IMR-90 (cell line): ENCODE measurements around the gene KYAT1. TPM values are rescaled to one million over a fixed set of nuclear protein-coding genes. Genes with fewer than 3 reads are reported as not detected.

Experiments
- ATAC-seq: fragments of 200-7000 bp; cut with Tn5 transposase; 2 replicates; pipeline ENCODE4 v1.9.1; 2020; ENCODE audit warnings: low read depth, mild to moderate bottlenecking, moderate library complexity
- BruUV-seq: library from RNA; stranded (reverse); fragments of 400-500 nt; replicated peaks from 2 replicates; lab custom pipeline; 2021; lab: Mats Ljungman, UMichigan
- CTCF ChIA-PET: fragments of 300-600 bp; formaldehyde crosslinking; extraction: SDS; loops from one replicate; lab custom pipeline; 2021; ENCODE audit warnings: antibody characterized with exemption; lab: Yijun Ruan, JAX
- POLR2A ChIA-PET: fragments of 300-600 bp; sonication (Branson Sonifier 250); formaldehyde crosslinking; loops from one replicate; lab custom pipeline; 2022; ENCODE audit warnings: antibody characterized with exemption; ENCODE audit not compliant: unreplicated experiment; lab: Charles Lee
- DNase-seq: peaks from one replicate; pipeline ENCODE4 v3.0.0; 2013
- H2AFZ ChIP-seq: replicated peaks from 2 replicates; pipeline ENCODE3; 2013; ENCODE audit warnings: low read length, mild to moderate bottlenecking; ENCODE audit not compliant: poor library complexity
- H2AK5ac ChIP-seq: 2 replicates; pipeline ENCODE4 v1.6.1; 2013; ENCODE audit warnings: low read depth, low read length, inconsistent platforms
- H2AK9ac ChIP-seq: replicated peaks from 2 replicates; pipeline ENCODE3; 2013; ENCODE audit warnings: mild to moderate bottlenecking, low read depth, low read length, moderate library complexity; ENCODE audit not compliant: poor library complexity
- H2BK120ac ChIP-seq: 2 replicates; pipeline ENCODE4 v1.6.1; 2013; ENCODE audit warnings: low read depth, low read length, inconsistent platforms
- H2BK15ac ChIP-seq: 3 replicates; pipeline ENCODE4 v1.6.1; 2013; ENCODE audit warnings: low read depth, low read length, inconsistent platforms
- H2BK20ac ChIP-seq: 2 replicates; pipeline ENCODE4 v1.6.1; 2013; ENCODE audit warnings: low read depth, mild to moderate bottlenecking, inconsistent platforms, low read length, moderate library complexity
- H2BK5ac ChIP-seq: 2 replicates; pipeline ENCODE4 v1.6.1; 2013; ENCODE audit warnings: mild to moderate bottlenecking, low read depth, low read length, inconsistent platforms; ENCODE audit not compliant: poor library complexity, severe bottlenecking
- H3K14ac ChIP-seq: replicated peaks from 2 replicates; pipeline ENCODE4 v1.6.1; 2013; ENCODE audit warnings: low read depth, low read length, inconsistent platforms
- H3K18ac ChIP-seq: 2 replicates; pipeline ENCODE4 v1.6.1; 2013; ENCODE audit warnings: low read depth, low read length, control low read depth
- H3K23ac ChIP-seq: 2 replicates; pipeline ENCODE4 v1.6.1; 2013; ENCODE audit warnings: low read depth, low read length, inconsistent platforms
- H3K27ac ChIP-seq: 2 replicates; pipeline ENCODE4 v1.5.1; 2013; ENCODE audit warnings: mild to moderate bottlenecking, control low read depth, low read length; ENCODE audit not compliant: insufficient read depth
- H3K27me3 ChIP-seq: 2 replicates; pipeline ENCODE4 v1.6.1; 2013; ENCODE audit warnings: low read length; ENCODE audit not compliant: control insufficient read depth, insufficient read depth
- H3K36me3 ChIP-seq: 2 replicates; pipeline ENCODE4 v1.6.1; 2013; ENCODE audit warnings: low read length, mixed read lengths; ENCODE audit not compliant: control insufficient read depth, insufficient read depth
- H3K4ac ChIP-seq: 2 replicates; pipeline ENCODE4 v1.6.1; 2013; ENCODE audit warnings: low read depth, low read length, inconsistent platforms
- H3K4me1 ChIP-seq: 2 replicates; pipeline ENCODE4 v1.6.1; 2013; ENCODE audit warnings: low read length, mixed read lengths; ENCODE audit not compliant: control insufficient read depth, insufficient read depth
- H3K4me2 ChIP-seq: 2 replicates; pipeline ENCODE4 v1.6.1; 2013; ENCODE audit warnings: low read depth, mild to moderate bottlenecking, control low read depth, low read length, moderate library complexity
- H3K4me3 ChIP-seq: 2 replicates; pipeline ENCODE4 v1.5.1; 2013; ENCODE audit warnings: low read depth, mild to moderate bottlenecking, control low read depth, low read length, moderate library complexity; ENCODE audit not compliant: insufficient read depth
- H3K56ac ChIP-seq: 2 replicates; pipeline ENCODE4 v1.6.1; 2013; ENCODE audit warnings: low read length, inconsistent platforms; ENCODE audit not compliant: insufficient read depth; ENCODE audit errors: extremely low read depth
- H3K79me1 ChIP-seq, 2 experiments: 2 replicates each; pipeline ENCODE4 v1.6.1; 2013; ENCODE audit warnings: low read length in 2 of 2, inconsistent platforms in 1 of 2, low read depth in 1 of 2
- H3K9ac ChIP-seq: 2 replicates; pipeline ENCODE4 v1.6.1; 2013; ENCODE audit warnings: low read depth, low read length, control low read depth
- H3K9me1 ChIP-seq: 2 replicates; pipeline ENCODE4 v1.6.1; 2013; ENCODE audit warnings: low read length, inconsistent platforms; ENCODE audit not compliant: insufficient read depth
- H3K9me3 ChIP-seq: 2 replicates; pipeline ENCODE4 v1.6.1; 2013; ENCODE audit warnings: low read length; ENCODE audit not compliant: control insufficient read depth, insufficient read depth
- H4K20me1 ChIP-seq: 2 replicates; pipeline ENCODE4 v1.6.1; 2013; ENCODE audit warnings: low read length, inconsistent platforms; ENCODE audit not compliant: insufficient read depth
- H4K5ac ChIP-seq: 2 replicates; pipeline ENCODE4 v1.6.1; 2013; ENCODE audit warnings: mild to moderate bottlenecking, low read depth, low read length, control low read depth
- H4K8ac ChIP-seq, 2 experiments: 2 replicates each; pipeline ENCODE4 v1.6.1; 2013; ENCODE audit warnings: low read depth in 2 of 2, low read length in 2 of 2, control low read depth in 1 of 2, inconsistent platforms in 1 of 2
- H4K91ac ChIP-seq: 2 replicates; pipeline ENCODE4 v1.6.1; 2013; ENCODE audit warnings: low read depth, low read length, inconsistent platforms; ENCODE audit not compliant: insufficient read depth
- CTCF ChIP-seq: conservative IDR thresholded peaks from 2 replicates; pipeline ENCODE4 v1.5.1; 2012; ENCODE audit warnings: mild to moderate bottlenecking, low read depth, low read length, improper control_type of control experiment
- ELK1 ChIP-seq: fragments of 150-350 bp; IDR thresholded peaks from 2 replicates; pipeline ENCODE4 v1.6.1; 2016; ENCODE audit warnings: low read depth, mild to moderate bottlenecking, low read length, moderate library complexity, borderline replicate concordance
- FOS ChIP-seq: fragments of 150-350 bp; IDR thresholded peaks from 2 replicates; pipeline ENCODE4 v1.6.1; 2016; ENCODE audit warnings: low read depth, low read length
- MAFK ChIP-seq: IDR thresholded peaks from 2 replicates; pipeline ENCODE4 v1.6.1; 2012; ENCODE audit warnings: low read depth, low read length, improper control_type of control experiment
- POLR2A ChIP-seq: IDR thresholded peaks from 2 replicates; pipeline ENCODE4 v1.6.1; 2012; ENCODE audit warnings: mild to moderate bottlenecking, low read depth, low read length
- SMC3 ChIP-seq: fragments of 150-350 bp; IDR thresholded peaks from 2 replicates; pipeline ENCODE4 v1.6.1; 2016; ENCODE audit warnings: low read depth, mild to moderate bottlenecking, antibody characterized with exemption, low read length, moderate library complexity
- WGBS, 2 experiments: methylation state at CpG; one replicate each; pipeline versions ENCODE4 v1.1.5 to v1.1.7; 2013; ENCODE audit warnings: missing lambda C conversion rate in 2 of 2; ENCODE audit not compliant: insufficient read length in 1 of 2; ENCODE audit errors: extremely low coverage in 2 of 2; 5-methylcytosine and 5-hydroxymethylcytosine counted together
- dilution Hi-C: fragments of 300-500 bp; cut with HindIII; formaldehyde crosslinking; loops from one replicate; pipeline ENCODE4 v1.14.3; 2018; ENCODE audit warnings: low sequenced_read_pairs; ENCODE audit not compliant: unreplicated experiment
- in situ Hi-C: fragments of 300-500 bp; cut with MboI; formaldehyde crosslinking; loops from 3 replicates; pipeline ENCODE4 v1.14.3; 2019; ENCODE audit warnings: low sequenced_read_pairs, inconsistent platforms, mixed read lengths
- intact Hi-C: fragments of 100-400 bp; cut with micrococcal nuclease; formaldehyde crosslinking; loops from 2 replicates; pipeline ENCODE4 v1.10.0; 2022
- polyA plus RNA-seq, 3 experiments: library from polyadenylated mRNA; depleted of rRNA; stranded (reverse); fragments of >200 nt; gene quantifications; 2 replicates each; pipeline ENCODE4 v1.2.3, GENCODE V29; 2012; ENCODE audit warnings: low replicate concordance in 1 of 3
- total RNA-seq: library from RNA; depleted of rRNA; stranded (reverse); fragments of >200 nt; gene quantifications from 2 replicates; pipeline ENCODE4 v1.2.3, GENCODE V29; 2012

KYAT1 gene
- total and polyA plus RNA-seq, 2 of the 4 experiments (the other 2 are of a cell fraction): 6.8 to 9.5 TPM

- H4K91ac ChIP-seq: no peak overlapping the region
- H3K4ac ChIP-seq: no peak overlapping the region
- no peak overlapping the region for H2BK20ac ChIP-seq
- H3K4me1 ChIP-seq: no peaks in the 10 kb centered on the region
- no peak overlapping the region for H3K4me3 ChIP-seq
- H3K56ac ChIP-seq: no peak overlapping the region
- TF ChIP-seq SMC3 (no peak), ELK1 (no peak), POLR2A (no peak), FOS (no peak), CTCF (no peak), MAFK (no peak)
- dilution Hi-C loops (no loop called here), in situ Hi-C loops (no loop called here), intact Hi-C loops (loop anchor here (5.0 kb wide), 1 partner anchor 86 kb away; the partner anchor contains the start of genes DOLK and NUP188)
- H2AK5ac ChIP-seq: peak overlapping the region; percentile 28
- H3K9ac ChIP-seq: no peak overlapping the region
- H3K18ac ChIP-seq: no peak overlapping the region
- ChIA-PET CTCF (interaction anchor here (0.9 to 1.3 kb wide), 2 partner anchors 66 to 67 kb away, joined by 3 read pairs; no protein-coding TSS in a partner anchor), POLR2A (interaction anchor here (0.5 kb wide), 1 partner anchor 149 kb away, joined by 7 read pairs; no protein-coding TSS in a partner anchor)
- H3K27me3 ChIP-seq: no peaks in the 10 kb centered on the region
- H3K9me3 ChIP-seq: no peaks in the 10 kb centered on the region
- H3K36me3 ChIP-seq: no peaks in the 10 kb centered on the region; the same call in 1 of the 2 replicates
- H4K8ac ChIP-seq: no peak overlapping the region
- no peaks in the 10 kb centered on the region for H4K20me1 ChIP-seq
- BruUV-seq: no TSS peak
- WGBS, 2 experiments: 100% methylated on average over 3 of the region's 6 CpGs; no CpG with 5 or more reads in 1 of the 2 experiments
- 0 out of 2 replicates have a peak, but pooled peaks cover 3% of the 10 kb centered on the region for H3K9me1 ChIP-seq
- no peak overlapping the region for H2AFZ ChIP-seq
- peak overlapping the region; percentile 65 for H2AK9ac ChIP-seq
- H3K4me2 ChIP-seq: no peak overlapping the region
- DNase-seq (no peak), ATAC-seq (no peak)
- H4K5ac ChIP-seq: no peak overlapping the region
- no peak overlapping the region for H2BK5ac ChIP-seq
- no peak overlapping the region for H3K23ac ChIP-seq
- H2BK120ac ChIP-seq: no peak overlapping the region
- no peak overlapping the region for H3K14ac ChIP-seq
- peaks cover 7 to 30% of the 10 kb centered on the region in 2 experiments; a peak in 3 of 4 replicates for H3K79me1 ChIP-seq
- no peak overlapping the region for H2BK15ac ChIP-seq
- no peak overlapping the region for H3K27ac ChIP-seq
These were observed 20.2 kb downstream of the KYAT1 start for GRCh38 chr9:128861501-128861900.
